Spinal cord (tissue), 10 donors: ENCODE data around the gene ARL4C. TPM values are rescaled to one million over a fixed set of nuclear protein-coding genes. Genes with fewer than 3 reads are reported as not detected.
A peak's percentile ranks its signal among the peaks of the same experiment; 100 is the strongest.

Experiments
- DNase-seq, 6 donors: peaks; one replicate each; pipeline versions ENCODE4 v3.0.0 to v3.0.0-alpha.2; 2013 to 2015; ENCODE audit warnings: low spot score in 6 of 6, low read depth in 4 of 6
- H3K27ac ChIP-seq: one replicate; pipeline ENCODE4 v1.5.1; 2013; ENCODE audit warnings: low read depth, low read length, control low read depth
- H3K27me3 ChIP-seq: one replicate; pipeline ENCODE4 v1.6.1; 2013; ENCODE audit warnings: low read length; ENCODE audit not compliant: control insufficient read depth, insufficient read depth
- H3K36me3 ChIP-seq: one replicate; pipeline ENCODE4 v1.6.1; 2013; ENCODE audit warnings: low read length; ENCODE audit not compliant: control insufficient read depth, insufficient read depth
- H3K4me1 ChIP-seq: one replicate; pipeline ENCODE4 v1.6.1; 2013; ENCODE audit warnings: low read length; ENCODE audit not compliant: control insufficient read depth, insufficient read depth
- H3K4me3 ChIP-seq: one replicate; pipeline ENCODE4 v1.5.1; 2013; ENCODE audit warnings: low read depth, low read length, control low read depth
- H3K9me3 ChIP-seq: one replicate; pipeline ENCODE4 v1.6.1; 2013; ENCODE audit warnings: low read length; ENCODE audit not compliant: control insufficient read depth, insufficient read depth
- whole genome bisulfite sequencing: methylation state at CpG from one replicate; pipeline ENCODE4 v1.1.5; 2013; ENCODE audit warnings: missing lambda C conversion rate; ENCODE audit not compliant: insufficient coverage; 5-methylcytosine and 5-hydroxymethylcytosine counted together
- polyA plus RNA-seq, 2 donors: library from polyadenylated mRNA; unstranded; fragments of 120-200 nt; gene quantifications; one replicate each; pipeline ENCODE4 v1.2.1, GENCODE V29; 2013; ENCODE audit not compliant: insufficient read length in 2 of 2
- total RNA-seq, 2 donors: library from RNA; depleted of rRNA in 1 of 2; stranded (reverse); fragments of 120-200 nt in 1 of 2; fragments of >200 nt in 1 of 2; gene quantifications; one replicate each; pipeline versions ENCODE4 v1.2.3 to v1.2.4, GENCODE V29; 2013 to 2014
- donor health status: healthy.

The ARL4C gene
- total and polyA plus RNA-seq, 4 donors = 19.2 to 74.4 (median 50.1) TPM

GRCh38 chr2:234502285-234502918, 5.5 kb upstream of the ARL4C start:
- H3K4me1 ChIP-seq = peaks cover 4% of the 10 kb centered on the region
- H3K36me3 ChIP-seq = no peaks in the 10 kb centered on the region
- WGBS = 53% methylated on average over 3 of the region's 3 CpGs
- H3K27me3 ChIP-seq = no peaks in the 10 kb centered on the region
- DNase-seq = no peak
- H3K27ac ChIP-seq = no peak overlapping the region
- H3K9me3 ChIP-seq = no peaks in the 10 kb centered on the region
- H3K4me3 ChIP-seq = no peak overlapping the region

GRCh38 chr2:234500394-234501006, 3.6 kb upstream of the ARL4C start:
- Histone ChIP-seq H3K4me3 (no peak overlapping the region), H3K27ac (no peak overlapping the region), H3K9me3 (no peaks in the 10 kb centered on the region), H3K36me3 (no peaks in the 10 kb centered on the region), H3K4me1 (peaks cover 13% of the 10 kb centered on the region), H3K27me3 (peaks cover 5% of the 10 kb centered on the region)
- peak in 2 of 6 donors; percentile 73 to 93 for DNase-seq
- WGBS = 36% methylated on average over 6 of the region's 9 CpGs

GRCh38 chr2:234497594-234498235, 834 bp upstream of the ARL4C start:
- Histone ChIP-seq H3K27me3 (peaks cover 12% of the 10 kb centered on the region), H3K36me3 (no peaks in the 10 kb centered on the region), H3K9me3 (no peaks in the 10 kb centered on the region), H3K4me1 (peaks cover 18% of the 10 kb centered on the region), H3K27ac (no peak overlapping the region), H3K4me3 (no peak overlapping the region)
- 36% methylated on average over 35 of the region's 37 CpGs for WGBS
- DNase-seq = no peak

GRCh38 chr2:234496055-234496834, 636 bp downstream of the ARL4C start:
- no peaks in the 10 kb centered on the region for H3K36me3 ChIP-seq
- peaks cover 12% of the 10 kb centered on the region for H3K27me3 ChIP-seq
- H3K27ac ChIP-seq = peak overlapping the region; percentile 35
- H3K9me3 ChIP-seq = no peaks in the 10 kb centered on the region
- peak overlapping the region; percentile 67 for H3K4me3 ChIP-seq
- peak in 3 of 6 donors; percentile 31 to 78 (median 69) for DNase-seq
- H3K4me1 ChIP-seq = peaks cover 23% of the 10 kb centered on the region
- WGBS = under 1% methylated on average over 89 of the region's 89 CpGs

GRCh38 chr2:234495251-234496054, 1.4 kb downstream of the ARL4C start:
- no peaks in the 10 kb centered on the region for H3K36me3 ChIP-seq
- H3K4me3 ChIP-seq = peak overlapping the region; percentile 67
- WGBS = under 1% methylated on average over 37 of the region's 40 CpGs
- peaks cover 23% of the 10 kb centered on the region for H3K4me1 ChIP-seq
- H3K9me3 ChIP-seq = no peaks in the 10 kb centered on the region
- peak overlapping the region; percentile 42 for H3K27ac ChIP-seq
- peaks cover 12% of the 10 kb centered on the region for H3K27me3 ChIP-seq
- DNase-seq = peak in 1 of 6 donors; percentile 70

GRCh38 chr2:234494361-234495250, 2.3 kb downstream of the ARL4C start:
- Histone ChIP-seq H3K27ac (no peak overlapping the region), H3K9me3 (no peaks in the 10 kb centered on the region), H3K4me1 (peaks cover 23% of the 10 kb centered on the region), H3K27me3 (peaks cover 12% of the 10 kb centered on the region), H3K4me3 (peak overlapping the region; percentile 67), H3K36me3 (no peaks in the 10 kb centered on the region)
- DNase-seq = peak in 3 of 6 donors; percentile 48 to 91 (median 81)
- WGBS = 18% methylated on average over 1 of the region's 9 CpGs

GRCh38 chr2:234493796-234494195, 3.1 kb downstream of the ARL4C start:
- peaks cover 12% of the 10 kb centered on the region for H3K27me3 ChIP-seq
- H3K4me1 ChIP-seq = peaks cover 23% of the 10 kb centered on the region
- DNase-seq = peak in 2 of 6 donors; percentile 55 to 68
- WGBS = 40% methylated on average over 1 of the region's 4 CpGs
- no peak overlapping the region for H3K27ac ChIP-seq
- no peaks in the 10 kb centered on the region for H3K9me3 ChIP-seq
- H3K4me3 ChIP-seq = peak overlapping the region; percentile 67
- peaks cover 3% of the 10 kb centered on the region for H3K36me3 ChIP-seq

GRCh38 chr2:234492717-234493485, 4.0 kb downstream of the ARL4C start:
- peak in 2 of 6 donors; percentile 37 to 79 for DNase-seq
- Histone ChIP-seq H3K36me3 (peaks cover 5% of the 10 kb centered on the region), H3K4me3 (peak overlapping the region; percentile 67), H3K9me3 (no peaks in the 10 kb centered on the region), H3K27me3 (peaks cover 12% of the 10 kb centered on the region), H3K27ac (peak overlapping the region; percentile 25), H3K4me1 (peaks cover 23% of the 10 kb centered on the region)
- WGBS = 44% methylated on average over 4 of the region's 10 CpGs
